Measurements from ENCODE around the gene RELL1.

RELL1 gene

GRCh38 chr4:37631551-37631950 lies 54.6 kb downstream of the RELL1 start:
- DNase-seq, result no peak

DNA sequence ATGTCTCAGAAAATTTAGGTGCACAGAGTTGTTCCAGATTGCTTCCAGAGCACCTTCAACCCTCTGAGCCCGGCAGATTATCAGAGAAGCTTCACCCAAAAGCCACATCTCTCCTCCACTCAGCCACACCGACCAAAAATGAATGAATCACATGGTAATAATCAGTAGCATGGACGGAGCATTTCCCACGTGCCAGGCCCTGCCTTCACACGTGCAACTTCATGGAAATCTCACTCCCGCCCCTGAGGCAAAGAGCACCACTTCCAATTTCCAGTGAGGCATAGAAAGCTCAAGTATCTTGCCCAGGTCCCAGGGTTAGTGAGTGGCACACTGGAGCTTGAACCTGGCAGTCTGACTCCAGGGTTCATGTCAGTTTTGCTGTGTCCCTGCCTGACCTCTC lies 56.5 kb downstream of the RELL1 start:
- DNase-seq, result no peak

GRCh38 chr4:37628977-37629609 lies 57.1 kb downstream of the RELL1 start:
- no peak for DNase-seq

DNA sequence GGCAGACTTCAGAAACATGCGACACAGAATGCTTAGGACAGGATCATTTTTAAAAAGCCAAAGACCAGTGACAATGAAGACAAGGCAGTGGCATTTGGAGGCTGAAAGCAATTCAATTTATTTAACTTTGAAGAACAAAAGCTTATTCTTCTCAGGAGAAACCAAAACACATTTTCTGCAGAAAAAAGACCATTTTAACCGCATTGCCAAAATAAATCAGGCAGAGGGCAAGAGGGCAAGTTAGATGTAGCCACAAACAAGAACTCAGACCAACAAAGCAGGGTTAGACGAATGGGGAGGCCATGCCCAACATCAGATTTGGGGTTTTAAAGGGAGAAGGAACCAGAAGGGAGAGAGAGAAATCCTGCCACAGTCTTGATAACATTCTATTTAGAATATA lies 58.9 kb downstream of the RELL1 start:
- DNase-seq, result no peak

DNA sequence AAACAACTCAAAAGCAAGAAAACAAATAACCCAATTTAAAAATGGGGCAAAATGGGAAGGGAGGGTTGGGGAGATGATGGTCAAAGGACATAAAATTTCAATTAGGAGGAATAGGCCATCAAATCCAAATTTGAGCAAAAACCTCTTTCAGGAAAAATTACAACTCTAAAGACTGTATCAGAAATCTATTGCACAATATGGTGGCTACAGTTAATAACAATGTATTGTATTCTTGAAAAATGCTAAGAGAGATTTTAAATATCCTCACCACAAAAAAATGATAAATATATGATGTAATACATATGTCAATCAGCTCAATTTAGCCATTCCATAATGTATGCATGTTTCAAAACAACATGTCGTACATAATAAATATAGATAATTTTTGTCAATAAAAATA lies 60.7 kb downstream of the RELL1 start:
- DNase-seq, result no peak

DNA sequence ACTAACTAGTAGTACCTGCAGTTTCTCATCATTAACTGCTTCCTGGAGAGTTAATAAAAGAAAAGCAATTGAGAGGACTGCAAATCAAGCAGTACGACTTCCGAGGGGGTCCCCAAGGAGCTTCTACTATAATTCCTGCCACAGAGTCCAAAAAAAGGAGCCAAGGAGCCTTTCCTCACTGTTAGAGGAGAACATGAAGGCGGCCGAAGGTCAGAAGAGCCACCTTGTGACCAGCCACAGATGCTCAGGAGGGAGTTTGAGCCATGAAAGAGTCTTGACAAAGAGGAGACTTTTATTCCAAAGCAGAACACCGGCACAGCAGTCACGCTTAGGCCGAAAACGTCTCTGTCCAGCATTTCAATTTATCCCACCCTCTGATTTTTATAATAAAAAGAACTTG lies 62.2 kb downstream of the RELL1 start:
- no peak for DNase-seq

- no peak for DNase-seq
These were observed 63.1 kb downstream of the RELL1 start for GRCh38 chr4:37623125-37623524.

GRCh38 chr4:37620176-37620575 lies 66.0 kb downstream of the RELL1 start:
- DNase-seq, result no peak

GRCh38 chr4:37615720-37616063 lies 70.5 kb downstream of the RELL1 start:
- DNase-seq, result no peak

- no peak for DNase-seq
These were observed 71.0 kb downstream of the RELL1 start for GRCh38 chr4:37615059-37615719.

- DNase-seq, result no peak
These were observed 73.4 kb downstream of the RELL1 start for GRCh38 chr4:37612811-37613210.

DNA sequence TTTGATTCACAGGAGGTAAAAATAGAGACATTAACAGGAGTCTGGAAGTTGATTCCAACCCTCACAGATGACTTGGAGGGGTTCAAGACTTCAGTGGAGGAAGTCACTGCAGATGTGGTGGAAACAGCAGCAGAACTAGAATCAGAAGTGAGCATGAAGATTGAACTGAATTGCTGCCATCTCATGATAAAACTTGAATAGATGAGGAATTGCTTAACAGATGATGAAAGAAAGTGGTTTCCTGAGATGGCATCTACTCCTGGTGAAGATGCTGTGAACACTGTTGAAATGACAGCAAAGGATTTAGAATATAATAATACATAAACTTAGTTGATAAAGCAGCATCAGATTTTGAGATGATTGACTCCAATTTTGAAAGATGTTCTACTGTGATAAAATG lies 76.5 kb downstream of the RELL1 start:
- no peak for DNase-seq

GRCh38 chr4:37607018-37607417 lies 79.2 kb downstream of the RELL1 start:
- DNase-seq, result no peak

- DNase-seq, result no peak
These were observed 80.2 kb downstream of the RELL1 start for GRCh38 chr4:37605843-37606565.

DNA sequence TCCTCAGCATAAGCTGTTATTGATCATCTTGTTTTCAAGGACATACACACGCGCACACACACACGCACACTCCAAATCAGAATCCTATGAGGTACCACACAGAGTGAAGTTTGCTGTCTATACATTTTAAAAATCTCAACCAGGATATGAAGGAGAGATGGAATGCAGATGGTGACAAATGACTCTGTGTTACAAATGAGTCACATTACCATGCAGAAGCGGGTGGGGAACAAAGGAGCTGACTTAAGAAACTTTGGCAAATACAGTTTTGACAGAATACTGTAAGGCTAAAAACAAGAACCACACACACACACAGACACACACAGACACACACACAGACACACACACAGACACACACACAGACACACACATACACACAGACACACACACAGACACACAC lies 81.7 kb downstream of the RELL1 start:
- no peak for DNase-seq

GRCh38 chr4:37603711-37604110 lies 82.5 kb downstream of the RELL1 start:
- DNase-seq, result no peak

GRCh38 chr4:37603070-37603468 lies 83.1 kb downstream of the RELL1 start:
- DNase-seq, result peak; percentile 72

GRCh38 chr4:37602454-37603069 lies 83.6 kb downstream of the RELL1 start:
- DNase-seq, result no peak

GRCh38 chr4:37601531-37601930 lies 84.6 kb downstream of the RELL1 start:
- DNase-seq, result no peak

DNA sequence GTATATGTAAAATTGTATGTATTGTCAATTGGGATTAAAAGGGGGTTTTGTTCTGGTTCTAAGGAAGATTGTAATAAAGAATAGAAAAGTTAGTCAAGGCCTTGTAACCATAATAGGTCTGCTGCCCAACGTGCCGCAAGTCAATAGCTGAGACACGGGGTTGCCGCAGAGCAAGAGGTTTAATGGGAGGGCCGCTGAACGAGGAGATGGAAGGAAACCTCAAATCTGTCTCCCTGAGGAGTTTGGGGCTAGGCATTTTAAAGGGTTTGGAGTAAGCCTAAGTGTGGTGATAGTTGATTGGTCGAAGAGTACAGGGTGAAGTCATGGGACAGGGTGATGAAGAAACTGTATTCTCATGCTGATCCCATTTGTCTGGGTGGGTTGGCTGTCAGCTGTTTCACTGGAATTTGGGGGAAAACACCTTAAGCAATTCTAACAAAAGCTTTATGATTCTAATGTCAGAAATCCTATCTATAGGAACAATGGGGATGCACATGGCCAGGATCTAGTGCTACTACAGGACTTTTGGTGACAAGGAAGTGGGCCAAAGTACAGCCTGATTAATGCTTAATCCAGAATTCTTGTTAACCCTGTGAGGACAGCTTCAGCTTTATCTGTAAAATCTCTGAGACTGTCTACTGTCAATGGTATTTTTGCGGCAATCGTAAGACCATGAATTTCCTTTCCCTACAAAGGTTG lies 86.9 kb downstream of the RELL1 start:
- DNase-seq, result no peak

DNA sequence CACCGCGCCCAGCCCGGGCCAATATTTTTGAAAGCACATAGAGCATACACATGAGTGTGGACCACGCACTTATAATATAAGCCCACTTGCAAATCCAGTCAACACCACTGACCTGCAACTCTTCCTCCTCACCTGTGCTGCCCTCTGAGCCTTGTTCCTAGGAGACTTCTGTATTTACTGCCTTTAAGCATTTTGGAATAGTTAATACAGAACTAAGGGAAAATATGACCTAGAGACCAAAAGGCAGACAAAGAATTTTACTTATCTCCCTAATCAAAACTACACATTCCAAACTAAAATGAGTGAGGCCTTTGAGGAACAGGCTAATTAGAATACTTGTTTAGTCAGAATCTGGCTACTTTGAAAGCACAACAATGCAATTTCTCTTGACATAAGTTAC lies 89.1 kb downstream of the RELL1 start:
- DNase-seq, result no peak

GRCh38 chr4:37595875-37596680 lies 90.1 kb downstream of the RELL1 start:
- DNase-seq, result no peak

- DNase-seq, result no peak
These were observed 92.1 kb downstream of the RELL1 start for GRCh38 chr4:37594099-37594498.

All from CD4-positive, alpha-beta T cell treated with Interleukin-12 subunit alpha and Interleukin-12 subunit beta, for 1 hour (primary cell).